Loucy (cell line): ENCODE data around the gene MYO7B.

ENCODE experiments used
- EZH2phosphoT487 ChIP-seq: fragments of 200-600 bp; IDR thresholded peaks from 2 replicates; pipeline ENCODE4 v1.6.1; 2018; ENCODE audit warnings: antibody characterized with exemption, mild to moderate bottlenecking, moderate library complexity, borderline replicate concordance
- TF ChIP-seq, protein P1 (sequence below): fragments of 200-600 bp; sonication (generic); conservative IDR thresholded peaks from 2 replicates; pipeline ENCODE4 v1.5.1; 2014; ENCODE audit warnings: mild to moderate bottlenecking, antibody characterized with exemption, low read length

DNA sequence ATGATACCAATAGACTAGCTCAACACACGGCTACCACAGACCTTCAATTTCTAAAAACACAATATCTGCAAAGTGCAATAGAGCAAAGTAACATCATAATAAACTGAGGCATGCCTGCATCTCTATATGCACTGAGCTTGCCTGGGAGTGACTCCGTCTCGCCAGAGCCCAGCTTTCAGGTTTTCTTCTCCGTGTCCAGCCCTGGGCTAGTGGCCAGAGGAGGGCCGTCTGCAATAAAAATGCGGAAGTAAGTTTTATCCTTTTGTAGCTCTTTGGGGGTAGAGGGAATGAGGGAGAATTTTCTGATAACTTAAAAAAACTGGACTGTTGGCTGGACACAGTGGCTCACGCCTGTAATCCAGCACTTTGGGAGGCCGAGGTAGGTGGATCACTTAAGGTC, 69.5 kb downstream of the MYO7B start:
- TF ChIP-seq, protein P1, sequence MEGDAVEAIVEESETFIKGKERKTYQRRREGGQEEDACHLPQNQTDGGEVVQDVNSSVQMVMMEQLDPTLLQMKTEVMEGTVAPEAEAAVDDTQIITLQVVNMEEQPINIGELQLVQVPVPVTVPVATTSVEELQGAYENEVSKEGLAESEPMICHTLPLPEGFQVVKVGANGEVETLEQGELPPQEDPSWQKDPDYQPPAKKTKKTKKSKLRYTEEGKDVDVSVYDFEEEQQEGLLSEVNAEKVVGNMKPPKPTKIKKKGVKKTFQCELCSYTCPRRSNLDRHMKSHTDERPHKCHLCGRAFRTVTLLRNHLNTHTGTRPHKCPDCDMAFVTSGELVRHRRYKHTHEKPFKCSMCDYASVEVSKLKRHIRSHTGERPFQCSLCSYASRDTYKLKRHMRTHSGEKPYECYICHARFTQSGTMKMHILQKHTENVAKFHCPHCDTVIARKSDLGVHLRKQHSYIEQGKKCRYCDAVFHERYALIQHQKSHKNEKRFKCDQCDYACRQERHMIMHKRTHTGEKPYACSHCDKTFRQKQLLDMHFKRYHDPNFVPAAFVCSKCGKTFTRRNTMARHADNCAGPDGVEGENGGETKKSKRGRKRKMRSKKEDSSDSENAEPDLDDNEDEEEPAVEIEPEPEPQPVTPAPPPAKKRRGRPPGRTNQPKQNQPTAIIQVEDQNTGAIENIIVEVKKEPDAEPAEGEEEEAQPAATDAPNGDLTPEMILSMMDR: no peak
- no peak for TF ChIP-seq EZH2phosphoT487
